ENCODE measurements around the gene MAB21L3. TPM values are rescaled to one million over a fixed set of nuclear protein-coding genes. Genes with fewer than 3 reads are reported as not detected.

The MAB21L3 gene
- total and polyA plus RNA-seq, 4 donors: 0.13 to 0.42 (median 0.26) TPM

- no peak for TF ChIP-seq EGR1 (IDR thresholded peaks at IDR 0.05; ENCODE audit: low read depth in 2 of 2)
- TF ChIP-seq HNF4A (conservative IDR thresholded peaks at IDR 0.05): no peak
- no peak for TF ChIP-seq TAF1 (conservative IDR thresholded peaks at IDR 0.05)
- no peak for TF ChIP-seq MAX (IDR thresholded peaks at IDR 0.05)
- Histone ChIP-seq H3K4me1 (ENCODE audit: control insufficient read depth in 4 of 4, insufficient read depth in 4 of 4, low read length in 3 of 4) (peaks cover 3 to 18% (median 6%) of the 10 kb centered on the region in 4 donors), H3K9me3 (ENCODE audit: control insufficient read depth in 4 of 4, low read length in 3 of 4) (no peaks in the 10 kb centered on the region), H3K4me3 (ENCODE audit: low read depth in 1 of 3, low read length in 3 of 3) (no peak overlapping the region), H3K36me3 (ENCODE audit: control insufficient read depth in 4 of 4, insufficient read depth in 3 of 4, low read depth in 1 of 4, low read length in 3 of 4) (no peaks in the 10 kb centered on the region), H3K27ac (ENCODE audit: low read depth in 1 of 2, low read length in 2 of 2) (no peak overlapping the region), H3K9ac (ENCODE audit: low read depth in 1 of 2, low read length in 2 of 2) (no peak overlapping the region), H3K27me3 (ENCODE audit: control insufficient read depth in 4 of 4, insufficient read depth in 4 of 4, low read length in 3 of 4) (no peaks in the 10 kb centered on the region)
- 91% methylated on average over 4 of the region's 4 CpGs for WGBS
- no peak for DNase-seq (ENCODE audit: low spot score)
Observed at GRCh38 chr1:116176306-116176789, 65.1 kb downstream of the MAB21L3 start.

DNA sequence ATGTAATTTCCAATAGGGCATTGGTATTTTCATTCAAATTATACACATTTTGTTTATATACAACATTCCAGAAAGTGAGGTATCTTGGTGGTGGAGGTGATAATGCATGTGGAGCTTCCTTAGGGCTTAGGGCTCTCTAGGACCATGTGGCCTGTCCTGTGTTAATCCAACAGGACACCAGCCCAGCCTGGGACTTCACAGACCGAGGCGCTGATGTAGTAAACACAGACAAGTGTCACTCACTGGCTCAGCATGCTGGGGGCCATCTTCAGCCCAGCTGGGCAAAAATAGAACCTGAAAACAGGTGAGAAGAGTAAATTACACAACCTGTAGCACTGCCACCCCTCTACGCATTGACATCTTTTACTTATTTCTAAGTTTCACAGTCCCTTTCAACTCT lies 66.7 kb downstream of the MAB21L3 start:
- Histone ChIP-seq H3K27ac (ENCODE audit: low read depth in 1 of 2, low read length in 2 of 2) (no peak overlapping the region), H3K27me3 (ENCODE audit: control insufficient read depth in 4 of 4, insufficient read depth in 4 of 4, low read length in 3 of 4) (no peaks in the 10 kb centered on the region), H3K9ac (ENCODE audit: low read depth in 1 of 2, low read length in 2 of 2) (no peak overlapping the region), H3K9me3 (ENCODE audit: control insufficient read depth in 4 of 4, low read length in 3 of 4) (no peaks in the 10 kb centered on the region), H3K4me1 (ENCODE audit: control insufficient read depth in 4 of 4, insufficient read depth in 4 of 4, low read length in 3 of 4) (peaks cover 3 to 18% (median 6%) of the 10 kb centered on the region in 4 donors), H3K36me3 (ENCODE audit: control insufficient read depth in 4 of 4, insufficient read depth in 3 of 4, low read depth in 1 of 4, low read length in 3 of 4) (no peaks in the 10 kb centered on the region), H3K4me3 (ENCODE audit: low read depth in 1 of 3, low read length in 3 of 3) (no peak overlapping the region)
- no peak for TF ChIP-seq MAX (IDR thresholded peaks at IDR 0.05)
- TF ChIP-seq, protein P1, sequence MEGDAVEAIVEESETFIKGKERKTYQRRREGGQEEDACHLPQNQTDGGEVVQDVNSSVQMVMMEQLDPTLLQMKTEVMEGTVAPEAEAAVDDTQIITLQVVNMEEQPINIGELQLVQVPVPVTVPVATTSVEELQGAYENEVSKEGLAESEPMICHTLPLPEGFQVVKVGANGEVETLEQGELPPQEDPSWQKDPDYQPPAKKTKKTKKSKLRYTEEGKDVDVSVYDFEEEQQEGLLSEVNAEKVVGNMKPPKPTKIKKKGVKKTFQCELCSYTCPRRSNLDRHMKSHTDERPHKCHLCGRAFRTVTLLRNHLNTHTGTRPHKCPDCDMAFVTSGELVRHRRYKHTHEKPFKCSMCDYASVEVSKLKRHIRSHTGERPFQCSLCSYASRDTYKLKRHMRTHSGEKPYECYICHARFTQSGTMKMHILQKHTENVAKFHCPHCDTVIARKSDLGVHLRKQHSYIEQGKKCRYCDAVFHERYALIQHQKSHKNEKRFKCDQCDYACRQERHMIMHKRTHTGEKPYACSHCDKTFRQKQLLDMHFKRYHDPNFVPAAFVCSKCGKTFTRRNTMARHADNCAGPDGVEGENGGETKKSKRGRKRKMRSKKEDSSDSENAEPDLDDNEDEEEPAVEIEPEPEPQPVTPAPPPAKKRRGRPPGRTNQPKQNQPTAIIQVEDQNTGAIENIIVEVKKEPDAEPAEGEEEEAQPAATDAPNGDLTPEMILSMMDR (IDR thresholded peaks at IDR 0.05; ENCODE audit: low read depth, low read length, missing input control): no peak
- 97% methylated on average over 3 of the region's 3 CpGs for WGBS
- DNase-seq (ENCODE audit: low spot score): no peak

GRCh38 chr1:116178837-116179236 lies 67.6 kb downstream of the MAB21L3 start:
- no peak for TF ChIP-seq YY1 (IDR thresholded peaks at IDR 0.05)
- peak; percentile 13 for TF ChIP-seq FOXA2 (IDR thresholded peaks at IDR 0.05)
- TF ChIP-seq RXRA (IDR thresholded peaks at IDR 0.05): peak; percentile 28 to 59
- TF ChIP-seq SP1 (IDR thresholded peaks at IDR 0.05): peak; percentile 46
- no peak for TF ChIP-seq ZBTB33 (IDR thresholded peaks at IDR 0.05)
- peak in 1 of 2 donors; percentile 18 for TF ChIP-seq JUND (IDR thresholded peaks at IDR 0.05)
- peak; percentile 72 to 78 for TF ChIP-seq HNF4A (conservative IDR thresholded peaks at IDR 0.05)
- peak; percentile 44 for TF ChIP-seq MAX (IDR thresholded peaks at IDR 0.05)
- TF ChIP-seq RAD21 (IDR thresholded peaks at IDR 0.05): peak; percentile 20 to 46
- TF ChIP-seq EGR1 (IDR thresholded peaks at IDR 0.05; ENCODE audit: low read depth in 2 of 2): no peak
- 23% methylated on average over 1 of the region's 1 CpG for WGBS
- H3K27me3 ChIP-seq (ENCODE audit: control insufficient read depth in 4 of 4, insufficient read depth in 4 of 4, low read length in 3 of 4): no peaks in the 10 kb centered on the region
- DNase-seq (ENCODE audit: low spot score): no peak
- no peaks in the 10 kb centered on the region for H3K36me3 ChIP-seq (ENCODE audit: control insufficient read depth in 4 of 4, insufficient read depth in 3 of 4, low read depth in 1 of 4, low read length in 3 of 4)
- H3K27ac ChIP-seq (ENCODE audit: low read depth in 1 of 2, low read length in 2 of 2): peak overlapping the region; percentile 9 to 55
- no peak overlapping the region for H3K9ac ChIP-seq (ENCODE audit: low read depth in 1 of 2, low read length in 2 of 2)
- H3K4me1 ChIP-seq (ENCODE audit: control insufficient read depth in 4 of 4, insufficient read depth in 4 of 4, low read length in 3 of 4): peaks cover 3 to 18% (median 6%) of the 10 kb centered on the region in 4 donors
- no peaks in the 10 kb centered on the region for H3K9me3 ChIP-seq (ENCODE audit: control insufficient read depth in 4 of 4, low read length in 3 of 4)
- no peak overlapping the region for H3K4me3 ChIP-seq (ENCODE audit: low read depth in 1 of 3, low read length in 3 of 3)
